HG03280 (cell line): ENCODE results near the gene NFILZ.

Source experiments
- ATAC-seq: cut with Tn5 transposase; IDR thresholded peaks from one replicate; pipeline ENCODE4 v1.9.1; 2021; ENCODE audit warnings: mild to moderate bottlenecking, moderate library complexity; ENCODE audit not compliant: unreplicated experiment

Gene NFILZ, protein sequence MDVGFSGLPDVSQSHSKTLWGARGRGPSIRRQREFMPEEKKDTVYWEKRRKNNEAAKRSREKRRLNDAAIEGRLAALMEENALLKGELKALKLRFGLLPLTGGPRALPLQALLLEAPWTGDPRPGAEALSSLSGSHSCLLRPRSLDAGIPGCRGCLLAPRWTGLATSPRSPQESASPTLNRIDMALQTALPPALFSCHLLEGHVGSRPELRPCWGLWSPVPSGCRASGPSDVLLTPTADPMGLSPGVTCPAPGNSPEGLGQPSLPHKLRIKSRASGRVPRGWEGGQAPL

GRCh38 chr19:8629996-8630683, at the start of gene NFILZ:
Gene NFILZ, plus strand, starts transcription at chr19:8630633. Its CDS starts 46,133 bp downstream, at chr19:8676766.
- no peak for ATAC-seq

DNA sequence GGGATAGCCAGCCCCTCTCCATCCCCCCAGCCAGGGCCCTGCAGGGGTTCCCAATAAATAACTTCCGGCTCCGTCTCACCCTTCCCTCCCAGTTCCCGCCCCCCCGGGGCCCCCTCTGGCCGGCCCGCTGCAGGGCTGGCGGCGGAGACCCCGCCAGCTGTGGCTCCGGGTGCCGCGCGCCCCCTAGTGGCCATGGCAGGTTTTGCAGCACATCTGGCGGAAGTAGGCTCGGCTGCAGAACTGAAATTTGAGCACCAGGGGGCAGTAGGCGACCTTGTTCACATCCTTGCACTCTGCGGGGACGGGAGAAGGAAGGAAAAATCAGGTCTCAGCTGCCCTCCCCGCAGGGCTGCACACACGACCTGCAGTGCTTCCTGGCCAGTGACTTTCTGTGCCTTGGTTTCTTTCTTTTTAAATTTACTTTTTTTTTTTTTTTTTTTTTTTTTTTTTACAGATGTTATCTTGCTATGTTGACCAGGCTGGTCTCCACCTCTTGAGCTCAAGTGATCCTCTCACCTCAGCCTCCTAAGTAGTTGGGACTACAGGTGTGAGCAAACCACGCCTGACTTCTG, 49.6 kb upstream of the NFILZ start:
- ATAC-seq, result peak; percentile 60

DNA sequence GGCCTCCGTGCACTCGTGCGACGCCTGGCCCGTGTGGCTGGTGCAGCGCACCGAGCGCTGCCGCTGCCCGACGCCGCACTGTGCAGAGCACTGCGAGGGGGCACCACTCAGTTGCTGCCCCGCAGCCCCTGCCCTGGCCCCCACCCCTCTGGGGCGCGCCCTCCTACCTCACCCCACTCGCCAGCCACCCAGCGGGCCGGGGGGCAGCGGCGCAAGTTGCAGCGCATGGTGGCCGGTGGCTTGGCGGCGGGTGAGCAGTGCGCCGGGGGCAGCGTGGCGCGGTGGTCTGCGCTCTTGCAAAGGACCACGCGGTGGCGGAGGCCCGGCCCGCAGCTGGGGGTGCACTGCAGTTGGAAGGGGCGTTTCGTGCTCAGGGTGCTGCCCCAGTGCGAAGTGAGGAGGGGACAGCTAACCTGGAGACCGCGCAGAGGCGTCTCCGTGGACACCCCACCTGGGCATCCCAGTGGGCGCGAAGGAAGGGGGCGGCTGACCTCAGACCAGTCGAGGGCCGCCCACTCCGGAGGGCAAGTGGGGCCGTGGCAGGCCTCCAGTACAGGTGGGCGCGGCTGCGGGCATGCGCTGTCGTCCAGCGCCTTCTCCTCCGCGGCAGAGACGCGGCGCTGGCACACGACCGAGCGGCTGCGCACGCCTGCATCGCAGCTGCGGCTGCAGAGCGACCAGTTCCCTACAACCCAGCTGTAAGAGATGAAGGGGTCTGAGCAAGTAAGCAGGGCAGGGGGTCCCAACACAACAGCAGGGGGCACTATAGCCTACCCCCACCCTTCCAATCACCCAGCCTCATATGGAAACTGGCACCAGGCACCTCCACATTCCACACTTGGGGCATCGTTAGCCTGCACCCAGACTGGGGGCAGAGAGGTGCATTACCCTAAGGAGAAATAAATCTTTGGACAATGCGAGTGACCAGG, 45.2 kb upstream of the NFILZ start:
- no peak for ATAC-seq

DNA sequence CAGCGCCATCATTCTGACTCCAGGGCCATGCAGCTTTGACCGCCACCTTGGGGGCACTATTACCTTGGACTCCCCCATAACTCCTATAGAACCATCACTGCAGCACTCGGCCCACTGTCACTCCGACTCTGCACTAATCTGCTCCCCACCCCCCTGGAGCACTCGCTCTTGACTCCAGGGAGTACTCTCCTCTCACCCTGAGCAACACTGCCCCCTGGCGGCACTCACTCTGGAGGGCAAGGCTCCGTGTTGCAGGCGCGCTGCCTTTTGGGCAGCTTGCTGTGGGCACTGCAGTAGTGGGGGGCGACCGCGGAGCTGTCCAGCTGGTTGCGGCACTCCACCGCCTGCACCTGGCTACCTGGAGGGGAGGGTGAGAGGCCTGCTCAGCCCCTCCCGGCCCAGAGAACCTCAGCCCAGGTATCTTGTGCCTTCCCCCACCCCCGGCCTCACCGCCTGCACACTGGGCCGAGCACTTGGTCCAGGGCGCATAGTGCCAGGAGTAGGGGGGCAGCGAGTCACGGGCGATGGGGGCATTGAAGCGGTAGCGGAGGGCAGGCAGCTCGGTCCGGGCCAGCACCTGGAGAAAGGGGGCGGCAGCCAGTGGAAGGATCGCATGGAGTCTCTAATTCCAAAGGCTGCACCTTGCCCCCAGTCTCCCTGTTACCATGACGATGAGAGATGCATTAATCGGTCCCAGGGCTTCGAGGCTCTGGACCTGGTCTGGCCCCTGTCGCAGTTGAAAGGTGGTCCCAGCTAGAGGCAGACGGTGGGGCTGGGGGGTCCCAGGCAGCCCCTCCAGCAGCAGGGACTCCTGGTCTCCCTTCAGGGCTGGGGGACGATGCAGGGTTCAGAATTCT, 44.3 kb upstream of the NFILZ start:
- ATAC-seq, result no peak

GRCh38 chr19:8589177-8589714, 41.2 kb upstream of the NFILZ start:
- ATAC-seq, result no peak

DNA sequence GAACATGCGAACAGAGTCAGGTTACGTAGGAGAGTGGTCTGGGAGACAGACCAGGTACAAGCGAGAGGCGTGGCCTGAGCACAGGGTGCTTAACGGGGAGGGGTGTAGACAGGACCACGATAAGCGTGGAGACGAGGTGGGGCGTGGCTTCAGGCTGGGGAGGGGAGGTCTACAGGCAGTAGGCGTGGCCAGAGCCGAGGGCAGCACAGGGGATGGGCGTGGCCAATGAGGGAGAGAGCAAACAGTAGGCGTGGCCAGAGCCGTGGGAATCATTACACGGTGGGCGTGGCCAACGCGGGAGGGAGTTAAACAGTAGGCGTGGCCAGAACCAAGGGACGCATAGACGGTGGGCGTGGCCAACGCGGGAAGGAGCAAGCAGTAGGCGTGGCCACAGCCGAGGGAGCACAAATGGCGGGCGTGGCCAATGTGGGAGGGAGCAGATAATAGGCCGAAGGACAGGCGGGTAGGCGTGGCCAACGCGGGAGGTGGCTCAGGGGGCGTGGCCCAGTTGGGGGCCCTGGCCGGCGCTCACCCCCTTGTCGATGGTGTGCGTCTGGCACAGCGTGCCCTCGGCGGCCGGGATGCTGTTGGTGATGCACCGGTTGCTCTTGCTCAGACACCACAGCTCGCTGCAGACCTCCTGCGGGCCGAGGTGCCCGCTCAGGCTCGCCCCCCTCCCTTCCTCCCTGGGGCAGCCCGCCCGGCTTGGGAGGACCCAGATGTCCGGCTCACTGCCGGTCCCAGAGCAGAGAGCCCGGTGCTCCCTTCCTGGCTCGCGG, 38.0 kb upstream of the NFILZ start:
- ATAC-seq, result no peak

GRCh38 chr19:8593931-8594330, 36.5 kb upstream of the NFILZ start:
- ATAC-seq, result no peak

DNA sequence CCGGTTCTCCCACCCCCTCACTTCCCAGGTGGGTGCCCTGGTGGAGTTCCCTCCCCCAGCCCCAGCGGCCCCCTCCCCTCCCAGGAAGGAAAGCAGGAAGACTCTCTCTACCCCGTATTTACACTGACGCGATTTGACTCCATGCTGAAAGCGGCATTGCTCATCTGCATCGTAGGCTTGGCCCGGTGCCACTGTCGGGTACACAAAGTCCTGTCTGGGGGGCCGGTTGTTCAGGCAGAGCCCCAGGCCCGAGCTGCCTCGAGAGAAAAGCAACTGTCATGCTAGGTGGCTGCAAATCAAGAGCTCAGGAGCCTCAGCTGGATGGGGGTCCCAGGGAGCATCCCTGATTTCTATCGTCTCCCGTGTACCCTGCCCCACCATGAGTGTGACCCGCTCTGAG, 34.8 kb upstream of the NFILZ start:
- ATAC-seq, result no peak

GRCh38 chr19:8596168-8596567, 34.3 kb upstream of the NFILZ start:
- ATAC-seq, result no peak

GRCh38 chr19:8600064-8600463, 30.4 kb upstream of the NFILZ start:
- no peak for ATAC-seq

DNA sequence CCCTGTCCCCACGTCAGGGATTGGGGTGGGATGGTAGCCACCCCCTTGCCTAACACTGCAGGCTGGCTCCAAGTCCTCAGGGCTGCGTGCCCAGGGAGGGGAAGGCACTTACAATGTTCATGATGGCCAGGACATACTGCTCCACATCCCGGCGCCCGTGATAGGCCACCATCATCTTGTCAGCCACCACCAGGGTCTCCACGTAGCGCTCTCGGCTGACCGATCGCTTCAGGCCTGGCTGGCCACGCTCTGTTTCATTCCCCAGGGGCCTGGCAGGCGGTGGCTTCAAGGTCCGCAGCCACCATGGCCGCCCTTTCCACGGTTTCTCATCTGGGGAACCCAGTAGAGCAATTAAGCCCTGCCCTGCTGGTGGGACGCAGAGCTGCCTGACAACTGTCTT, 29.6 kb upstream of the NFILZ start:
- no peak for ATAC-seq

GRCh38 chr19:8601796-8602195, 28.6 kb upstream of the NFILZ start:
- ATAC-seq, result no peak

- no peak for ATAC-seq
Measured at GRCh38 chr19:8605514-8605913, 24.9 kb upstream of the NFILZ start.

DNA sequence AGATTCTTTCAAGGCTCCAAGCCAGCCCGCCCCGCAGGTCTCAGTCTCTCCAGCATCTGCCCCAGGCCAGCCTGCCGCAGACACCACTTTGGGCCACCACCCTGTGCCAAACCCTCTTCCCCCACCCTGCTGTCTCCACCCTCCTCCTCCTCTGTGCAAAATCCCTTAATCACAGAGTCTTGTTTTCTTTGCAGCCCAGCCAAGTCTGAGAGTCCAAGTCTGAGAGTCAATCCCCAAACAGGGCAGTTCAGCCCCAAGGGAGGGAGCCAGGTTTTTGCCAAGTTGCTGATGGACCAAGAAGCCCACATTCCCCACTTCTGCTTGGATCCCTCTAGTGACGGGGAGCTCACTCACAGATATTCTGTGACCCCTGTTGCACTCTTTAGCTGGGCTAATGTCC, 23.0 kb upstream of the NFILZ start:
- ATAC-seq, result no peak

DNA sequence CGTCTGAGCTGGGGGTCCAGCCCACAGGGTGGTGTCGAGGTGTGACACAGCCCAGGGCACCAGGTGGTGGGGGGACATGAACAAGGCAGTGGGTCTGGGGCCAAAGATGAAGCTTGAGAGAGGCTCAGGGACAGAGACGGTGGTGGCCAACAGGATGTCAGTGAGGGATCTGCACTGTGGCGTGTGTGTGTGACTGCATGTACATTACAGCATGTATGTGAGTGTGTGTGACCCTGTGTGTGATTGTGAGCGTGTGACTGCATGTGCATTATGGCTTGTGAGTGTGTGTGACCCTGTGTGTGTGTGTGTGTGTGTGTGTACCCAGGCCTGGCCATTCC, 21.5 kb upstream of the NFILZ start:
- no peak for ATAC-seq

DNA sequence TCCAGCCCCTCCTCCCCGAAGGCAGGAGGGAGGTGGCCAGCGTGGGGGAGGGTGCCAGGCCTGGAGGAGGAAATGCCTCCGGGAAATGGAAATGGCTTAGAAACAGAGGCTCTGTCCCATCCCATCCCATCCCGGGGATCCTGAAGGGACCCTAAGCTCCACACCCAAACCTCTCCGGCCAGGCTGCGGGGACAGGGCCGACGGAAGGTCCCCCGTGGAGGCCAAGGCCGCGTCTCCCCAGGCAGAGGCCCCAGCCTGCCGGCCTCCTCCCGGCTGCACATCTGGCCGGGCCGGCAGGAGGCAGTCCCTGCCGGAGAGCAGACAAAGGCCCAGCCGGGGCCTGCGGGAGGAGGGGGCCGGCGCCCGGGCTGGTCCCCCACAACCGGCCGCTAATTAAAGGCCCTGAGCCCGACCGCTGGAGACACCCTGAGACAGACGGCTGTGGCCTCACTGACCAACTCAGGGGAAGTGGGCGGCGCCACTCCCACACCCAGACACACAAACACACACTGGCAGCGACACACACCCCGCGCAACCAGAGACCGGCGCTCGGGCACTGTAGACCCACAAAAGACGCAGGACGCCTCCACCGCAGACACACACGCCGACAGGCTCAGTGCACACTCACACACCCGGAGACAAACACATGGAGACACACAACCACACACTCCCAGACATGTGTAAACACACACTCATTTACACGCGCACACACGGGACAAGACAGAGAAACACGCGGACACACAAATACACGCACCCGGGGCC, 21.0 kb upstream of the NFILZ start:
- ATAC-seq, result no peak

- ATAC-seq, result no peak
Measured at GRCh38 chr19:8610041-8610935, 20.1 kb upstream of the NFILZ start, which contains the start of gene ADAMTS10. Gene ADAMTS10, minus strand, starts transcription at chr19:8610715. Its CDS starts 5,005 bp downstream, at chr19:8605710.

DNA sequence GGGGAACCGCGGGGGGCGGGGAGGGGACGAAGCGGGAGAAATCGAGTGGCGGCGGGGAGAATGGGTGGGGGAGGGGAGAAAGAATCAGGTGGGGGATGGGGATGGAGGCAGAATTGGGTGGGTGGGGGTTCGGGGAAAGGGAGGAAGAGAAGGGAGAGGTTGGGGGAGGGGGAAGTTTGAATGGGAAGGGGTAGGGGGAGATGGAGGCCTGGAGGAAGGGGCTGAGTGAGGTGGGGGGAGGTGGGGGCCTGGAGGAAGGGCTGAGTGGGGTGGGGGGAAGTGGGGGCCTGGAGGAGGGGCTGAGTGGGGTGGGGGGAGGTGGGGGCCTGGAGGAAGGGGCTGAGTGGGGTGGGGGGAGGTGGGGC, 19.5 kb upstream of the NFILZ start:
- no peak for ATAC-seq
